RWPE2 (cell line): Measurements from ENCODE around the gene CPSF4.

ENCODE experiments used
- ATAC-seq: fragments of 200-7000 bp; cut with Tn5 transposase; 3 replicates; pipeline ENCODE4 v1.9.1; 2021; ENCODE audit warnings: low read depth
- DNase-seq: peaks from one replicate; pipeline ENCODE4 v3.0.0-alpha.2; 2020; ENCODE audit warnings: low spot score
- H3K27ac ChIP-seq: fragments of 450-650 bp; 2 replicates; pipeline ENCODE4 v1.5.1; 2017; ENCODE audit warnings: mild to moderate bottlenecking; ENCODE audit not compliant: poor library complexity, severe bottlenecking
- H3K27me3 ChIP-seq: fragments of 250-450 bp; sonication (Bioruptor Pico); 2 replicates; pipeline ENCODE4 v1.5.1; 2021; ENCODE audit warnings: mild to moderate bottlenecking, moderate library complexity; ENCODE audit not compliant: insufficient read depth, poor library complexity, severe bottlenecking
- H3K36me3 ChIP-seq: fragments of 250-450 bp; sonication (Bioruptor Pico); 2 replicates; pipeline ENCODE4 v1.5.1; 2020; ENCODE audit warnings: low read depth, mild to moderate bottlenecking, moderate library complexity
- H3K4me1 ChIP-seq: fragments of 250-450 bp; sonication (Bioruptor Pico); 2 replicates; pipeline ENCODE4 v1.5.1; 2021; ENCODE audit warnings: mild to moderate bottlenecking, moderate library complexity; ENCODE audit not compliant: insufficient read depth, poor library complexity, severe bottlenecking
- H3K4me3 ChIP-seq: fragments of 250-450 bp; sonication (Bioruptor Pico); 2 replicates; pipeline ENCODE4 v1.5.1; 2021; ENCODE audit warnings: mild to moderate bottlenecking, moderate library complexity; ENCODE audit not compliant: severe bottlenecking
- H3K9me3 ChIP-seq: fragments of 250-450 bp; sonication (Bioruptor Pico); 2 replicates; pipeline ENCODE4 v1.5.1; 2021; ENCODE audit warnings: mild to moderate bottlenecking, moderate library complexity; ENCODE audit not compliant: severe bottlenecking
- TF ChIP-seq, protein P1 (sequence below): fragments of 450-650 bp; IDR thresholded peaks from one replicate; pipeline ENCODE4 v1.5.1; 2017; ENCODE audit warnings: mild to moderate bottlenecking, moderate library complexity; ENCODE audit not compliant: poor library complexity, severe bottlenecking

The CPSF4 gene

DNA sequence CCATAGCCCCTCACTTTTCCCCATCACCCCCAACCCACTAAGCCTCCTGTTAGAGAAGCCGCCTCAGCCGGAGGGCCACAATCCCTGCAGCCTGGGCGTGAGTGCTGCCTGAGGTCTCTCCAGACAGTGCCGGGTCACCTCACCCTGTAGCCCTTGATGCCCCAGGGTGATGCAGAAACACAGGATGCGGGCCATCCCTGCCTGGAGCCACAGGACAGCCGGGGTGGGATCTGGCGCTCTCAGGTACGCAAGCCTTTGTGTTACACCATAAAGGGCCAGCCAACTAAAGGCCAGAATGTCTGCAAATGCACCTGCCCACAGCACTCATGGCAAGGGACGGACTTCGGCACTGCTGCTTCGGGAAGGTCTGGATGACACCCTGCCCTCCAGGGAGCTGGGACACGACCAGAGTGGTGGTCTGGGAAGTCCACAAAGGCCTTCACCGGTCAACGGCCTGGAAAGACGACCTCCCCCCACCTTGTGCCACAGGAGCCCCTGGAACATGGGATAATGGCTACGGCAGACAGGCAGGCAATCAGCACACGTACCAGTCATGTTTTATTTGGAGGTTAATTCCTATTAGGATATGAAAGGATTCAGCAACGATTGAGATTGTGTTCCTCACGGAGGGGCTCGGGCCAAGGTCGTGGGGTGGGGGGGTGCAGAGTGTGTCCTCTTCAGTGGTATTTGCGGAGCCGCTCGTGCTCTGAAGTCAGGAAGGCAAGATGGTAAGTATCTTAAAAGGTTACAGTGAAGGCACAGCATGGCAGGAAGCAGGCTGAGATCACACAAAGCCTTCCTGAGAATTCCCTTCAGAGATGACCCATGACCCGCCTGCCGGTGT is 19.1 kb downstream of the CPSF4 start:
- Histone ChIP-seq H3K27ac (no peak overlapping the region), H3K4me1 (no peaks in the 10 kb centered on the region), H3K27me3 (no peaks in the 10 kb centered on the region), H3K4me3 (no peak overlapping the region), H3K9me3 (no peaks in the 10 kb centered on the region), H3K36me3 (peaks cover 86% of the 10 kb centered on the region)
- TF ChIP-seq, protein P1, sequence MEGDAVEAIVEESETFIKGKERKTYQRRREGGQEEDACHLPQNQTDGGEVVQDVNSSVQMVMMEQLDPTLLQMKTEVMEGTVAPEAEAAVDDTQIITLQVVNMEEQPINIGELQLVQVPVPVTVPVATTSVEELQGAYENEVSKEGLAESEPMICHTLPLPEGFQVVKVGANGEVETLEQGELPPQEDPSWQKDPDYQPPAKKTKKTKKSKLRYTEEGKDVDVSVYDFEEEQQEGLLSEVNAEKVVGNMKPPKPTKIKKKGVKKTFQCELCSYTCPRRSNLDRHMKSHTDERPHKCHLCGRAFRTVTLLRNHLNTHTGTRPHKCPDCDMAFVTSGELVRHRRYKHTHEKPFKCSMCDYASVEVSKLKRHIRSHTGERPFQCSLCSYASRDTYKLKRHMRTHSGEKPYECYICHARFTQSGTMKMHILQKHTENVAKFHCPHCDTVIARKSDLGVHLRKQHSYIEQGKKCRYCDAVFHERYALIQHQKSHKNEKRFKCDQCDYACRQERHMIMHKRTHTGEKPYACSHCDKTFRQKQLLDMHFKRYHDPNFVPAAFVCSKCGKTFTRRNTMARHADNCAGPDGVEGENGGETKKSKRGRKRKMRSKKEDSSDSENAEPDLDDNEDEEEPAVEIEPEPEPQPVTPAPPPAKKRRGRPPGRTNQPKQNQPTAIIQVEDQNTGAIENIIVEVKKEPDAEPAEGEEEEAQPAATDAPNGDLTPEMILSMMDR = no peak
- ATAC-seq = no peak
- DNase-seq = no peak

DNA sequence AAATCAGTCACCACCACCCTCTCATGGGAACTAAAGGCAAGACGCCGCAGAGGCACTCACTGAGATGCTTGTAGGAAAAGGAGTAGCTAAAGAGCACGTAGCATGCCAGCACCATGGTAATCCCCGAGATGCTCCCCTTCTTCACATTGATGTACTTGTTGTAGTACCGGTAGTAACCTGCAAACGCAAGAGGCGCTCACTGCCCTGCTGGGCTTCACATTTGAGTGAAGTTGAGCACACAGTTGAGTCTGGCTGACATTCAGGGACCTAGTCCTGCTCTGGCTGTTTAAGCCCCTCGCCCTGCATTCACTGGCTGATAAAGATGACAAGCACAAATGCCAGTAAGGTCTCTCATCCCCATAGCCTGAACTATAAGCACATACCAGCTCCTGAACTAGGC is 20.3 kb downstream of the CPSF4 start:
- peak; percentile 38; the same call in 1 of the 3 replicates for ATAC-seq
- Histone ChIP-seq H3K4me1 (no peaks in the 10 kb centered on the region), H3K9me3 (no peaks in the 10 kb centered on the region), H3K36me3 (peaks cover 87% of the 10 kb centered on the region), H3K27ac (no peak overlapping the region), H3K27me3 (no peaks in the 10 kb centered on the region), H3K4me3 (no peak overlapping the region)
- TF ChIP-seq, protein P1 = peak; percentile 27
- DNase-seq = no peak

DNA sequence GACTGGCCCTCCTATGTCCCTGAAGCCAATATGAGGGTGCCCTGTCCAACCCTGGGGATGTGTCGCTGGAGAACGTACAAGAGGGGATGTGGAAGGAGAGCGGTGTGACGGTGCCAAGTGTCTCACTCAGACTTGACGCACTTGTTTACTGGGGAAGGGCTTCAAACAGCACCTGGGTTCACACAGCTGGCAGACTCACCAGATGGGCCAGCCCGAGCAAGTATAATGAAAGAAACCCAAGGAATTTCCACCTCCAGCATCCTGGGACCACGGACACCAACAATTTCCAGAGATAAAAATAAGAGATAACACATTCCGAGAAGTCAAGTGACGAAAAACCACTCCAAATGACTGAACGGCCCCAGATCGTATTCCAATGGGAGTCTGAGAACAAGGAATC is 21.9 kb downstream of the CPSF4 start:
- H3K36me3 ChIP-seq = peaks cover 78% of the 10 kb centered on the region
- no peak for ATAC-seq
- H3K9me3 ChIP-seq = no peaks in the 10 kb centered on the region
- H3K4me3 ChIP-seq = no peak overlapping the region
- no peaks in the 10 kb centered on the region for H3K4me1 ChIP-seq
- no peaks in the 10 kb centered on the region for H3K27me3 ChIP-seq
- no peak for DNase-seq
- TF ChIP-seq, protein P1 = no peak
- no peak overlapping the region for H3K27ac ChIP-seq

DNA sequence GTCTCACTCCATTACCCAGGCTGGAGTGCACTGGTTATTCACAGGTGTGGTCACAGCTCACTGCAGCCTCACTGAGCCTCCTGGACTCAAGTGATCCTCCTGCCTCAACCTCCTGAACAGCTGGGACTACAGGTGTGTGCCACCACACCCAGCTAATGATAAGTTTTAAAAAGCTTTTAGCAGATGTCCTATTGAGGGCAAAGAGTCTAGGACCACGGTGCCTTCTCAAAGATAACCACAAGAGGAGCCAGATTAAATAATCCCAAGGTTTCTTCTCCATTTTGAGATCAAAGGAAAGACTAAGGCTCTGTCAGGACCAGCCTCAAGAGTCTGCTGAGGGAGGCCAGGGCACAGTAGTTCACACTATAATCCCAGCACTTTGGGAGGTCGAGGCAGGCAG is 22.5 kb downstream of the CPSF4 start:
- H3K4me1 ChIP-seq = no peaks in the 10 kb centered on the region
- ATAC-seq (no peak), DNase-seq (no peak)
- no peak overlapping the region for H3K4me3 ChIP-seq
- H3K9me3 ChIP-seq = no peaks in the 10 kb centered on the region
- TF ChIP-seq, protein P1 = no peak
- H3K27me3 ChIP-seq = no peaks in the 10 kb centered on the region
- no peak overlapping the region for H3K27ac ChIP-seq
- peaks cover 73% of the 10 kb centered on the region for H3K36me3 ChIP-seq

DNA sequence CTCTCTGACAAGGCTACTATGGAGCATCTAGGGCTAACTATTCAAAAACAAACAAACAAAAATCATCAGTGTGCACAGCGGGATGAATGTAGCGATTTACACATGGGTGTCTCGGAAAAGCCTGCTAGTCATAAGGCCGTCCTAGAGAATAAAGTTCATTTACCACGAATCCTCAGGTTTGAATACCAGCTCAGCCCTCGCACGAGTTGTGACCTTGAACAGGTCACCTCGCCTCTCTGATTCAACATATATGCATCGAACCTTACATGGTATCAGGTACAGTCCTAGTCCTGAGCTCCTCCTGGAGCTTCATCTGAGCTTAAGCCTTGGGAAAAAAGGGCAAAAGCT is 26.7 kb downstream of the CPSF4 start:
- peaks cover 39% of the 10 kb centered on the region for H3K36me3 ChIP-seq
- H3K4me3 ChIP-seq = peak overlapping the region; percentile 54
- DNase-seq (no peak), ATAC-seq (peak; percentile 18; the same call in 2 of the 3 replicates)
- no peaks in the 10 kb centered on the region for H3K27me3 ChIP-seq
- no peaks in the 10 kb centered on the region for H3K4me1 ChIP-seq
- H3K9me3 ChIP-seq = no peaks in the 10 kb centered on the region
- peak overlapping the region; percentile 62 for H3K27ac ChIP-seq
- TF ChIP-seq, protein P1 = no peak
